GM12801 (cell line): ENCODE data around the gene MAP2K5.

ENCODE experiments used
- TF ChIP-seq, protein P1 (sequence below): IDR thresholded peaks from one replicate; pipeline ENCODE4 v1.5.1; 2011; ENCODE audit warnings: control low read depth; ENCODE audit not compliant: insufficient read length; ENCODE audit errors: extremely low read depth

MAP2K5 gene

DNA sequence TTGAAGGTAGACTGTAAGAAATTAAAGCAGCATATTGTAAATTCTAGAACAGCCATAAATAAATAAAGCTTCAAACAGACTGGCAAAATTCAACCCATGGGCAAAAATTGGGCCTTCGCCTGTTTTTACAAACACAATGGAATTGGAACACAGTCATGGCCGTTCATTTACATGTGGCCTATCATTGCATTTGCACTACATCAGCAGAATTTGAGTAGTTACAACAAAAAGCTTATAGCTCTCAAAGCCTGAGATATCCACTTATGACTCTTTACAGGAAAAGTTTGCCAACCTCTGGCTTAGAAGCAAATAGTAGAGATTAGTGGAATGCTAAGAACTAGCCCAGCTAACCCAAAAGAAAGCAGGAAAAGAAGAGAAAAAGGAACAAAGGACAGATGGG is 143.2 kb downstream of the MAP2K5 start:
- TF ChIP-seq, protein P1, sequence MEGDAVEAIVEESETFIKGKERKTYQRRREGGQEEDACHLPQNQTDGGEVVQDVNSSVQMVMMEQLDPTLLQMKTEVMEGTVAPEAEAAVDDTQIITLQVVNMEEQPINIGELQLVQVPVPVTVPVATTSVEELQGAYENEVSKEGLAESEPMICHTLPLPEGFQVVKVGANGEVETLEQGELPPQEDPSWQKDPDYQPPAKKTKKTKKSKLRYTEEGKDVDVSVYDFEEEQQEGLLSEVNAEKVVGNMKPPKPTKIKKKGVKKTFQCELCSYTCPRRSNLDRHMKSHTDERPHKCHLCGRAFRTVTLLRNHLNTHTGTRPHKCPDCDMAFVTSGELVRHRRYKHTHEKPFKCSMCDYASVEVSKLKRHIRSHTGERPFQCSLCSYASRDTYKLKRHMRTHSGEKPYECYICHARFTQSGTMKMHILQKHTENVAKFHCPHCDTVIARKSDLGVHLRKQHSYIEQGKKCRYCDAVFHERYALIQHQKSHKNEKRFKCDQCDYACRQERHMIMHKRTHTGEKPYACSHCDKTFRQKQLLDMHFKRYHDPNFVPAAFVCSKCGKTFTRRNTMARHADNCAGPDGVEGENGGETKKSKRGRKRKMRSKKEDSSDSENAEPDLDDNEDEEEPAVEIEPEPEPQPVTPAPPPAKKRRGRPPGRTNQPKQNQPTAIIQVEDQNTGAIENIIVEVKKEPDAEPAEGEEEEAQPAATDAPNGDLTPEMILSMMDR, result no peak

DNA sequence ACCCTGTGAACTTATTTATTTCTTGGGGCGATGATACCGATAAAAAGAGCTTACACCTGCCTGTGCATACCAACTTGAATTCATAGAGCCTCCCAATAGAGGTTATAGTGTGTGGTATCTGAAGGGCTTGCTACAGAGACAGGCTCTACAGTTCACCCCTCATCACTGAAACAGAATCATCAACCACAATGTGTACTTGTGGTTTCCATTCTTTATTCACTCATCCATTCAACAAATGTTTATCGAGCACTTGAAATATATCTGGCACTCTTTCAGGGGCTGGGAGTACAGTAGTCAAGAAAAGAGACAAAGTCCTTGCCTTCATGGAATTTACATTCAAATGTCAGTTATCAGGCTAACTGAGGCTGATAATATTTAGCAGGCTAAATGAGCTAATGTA is 148.4 kb downstream of the MAP2K5 start:
- TF ChIP-seq, protein P1, result no peak

DNA sequence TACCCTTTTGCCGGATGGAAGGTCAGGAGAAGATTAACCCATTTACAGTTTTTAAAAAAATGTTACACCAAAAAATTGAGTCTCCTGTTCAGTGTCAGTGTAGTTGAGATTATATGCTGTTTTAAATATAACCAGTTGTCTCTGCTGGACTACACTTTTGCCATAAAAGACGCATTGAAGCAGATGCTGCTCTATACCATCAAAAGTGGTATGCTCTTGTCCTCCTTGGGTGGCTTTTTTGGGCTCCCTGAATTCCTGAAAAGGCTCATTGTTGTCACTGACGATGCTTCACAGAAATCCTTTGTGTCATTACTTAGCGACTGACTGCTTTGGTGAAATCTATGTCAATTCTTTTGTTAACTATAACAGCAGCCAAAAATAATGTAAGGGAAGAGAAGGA is 148.9 kb downstream of the MAP2K5 start:
- TF ChIP-seq, protein P1, result no peak

DNA sequence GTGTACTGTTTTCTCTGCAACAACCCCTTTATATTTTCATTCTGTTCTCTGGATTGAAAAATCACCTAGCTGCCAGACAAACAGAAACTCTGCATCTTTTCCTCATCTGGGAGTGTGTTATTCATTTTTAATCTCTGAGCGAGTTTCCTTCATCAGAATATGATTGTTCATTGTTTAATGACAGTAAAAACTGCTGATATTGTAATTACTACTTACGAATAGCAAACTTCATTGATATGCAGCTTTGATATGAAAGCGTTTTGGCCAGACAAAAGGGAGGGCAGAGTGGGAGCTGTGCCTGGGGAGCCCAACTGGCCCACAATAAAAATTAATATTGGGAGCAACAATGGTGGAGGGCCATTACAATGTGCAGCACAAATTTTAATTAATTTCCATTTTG is 150.1 kb downstream of the MAP2K5 start:
- TF ChIP-seq, protein P1, result no peak

DNA sequence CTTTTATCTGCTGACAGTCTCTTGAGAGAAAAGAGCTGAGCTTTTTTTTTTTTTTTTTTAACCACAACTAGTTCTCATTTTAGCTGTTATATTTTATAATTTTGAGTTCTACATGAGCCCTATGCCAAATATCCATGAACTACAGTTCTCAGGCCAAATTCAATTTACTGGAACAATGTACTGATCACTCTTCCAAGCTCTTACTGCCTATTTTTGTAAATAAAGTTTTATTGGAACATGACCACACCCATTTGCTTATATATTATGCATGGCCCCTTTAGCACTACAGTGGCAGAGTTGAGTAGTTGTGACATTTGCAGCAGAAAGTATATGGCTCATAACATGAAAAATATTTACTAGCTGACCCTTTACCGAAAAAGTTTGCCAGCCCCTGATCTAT is 153.6 kb downstream of the MAP2K5 start:
- TF ChIP-seq, protein P1, result no peak

DNA sequence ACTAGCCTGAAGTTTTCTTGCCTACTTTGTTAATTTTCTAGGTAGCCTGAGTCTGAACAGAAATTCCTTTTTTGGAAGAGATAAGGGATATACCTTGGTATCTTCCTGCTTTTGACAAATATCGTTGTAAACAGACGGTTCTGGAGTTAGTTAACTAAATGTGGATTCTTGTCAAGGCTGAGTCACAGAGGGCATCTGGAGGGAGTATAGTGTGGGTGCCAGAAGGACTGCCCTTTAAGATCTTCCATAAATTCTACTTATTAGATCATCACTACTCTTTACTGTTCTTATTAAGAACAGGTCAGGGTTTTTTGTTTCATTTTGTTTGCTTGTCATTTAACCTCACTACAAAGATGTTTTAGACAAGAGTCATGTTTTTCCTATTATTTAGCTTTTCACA is 157.5 kb downstream of the MAP2K5 start:
- TF ChIP-seq, protein P1, result no peak

DNA sequence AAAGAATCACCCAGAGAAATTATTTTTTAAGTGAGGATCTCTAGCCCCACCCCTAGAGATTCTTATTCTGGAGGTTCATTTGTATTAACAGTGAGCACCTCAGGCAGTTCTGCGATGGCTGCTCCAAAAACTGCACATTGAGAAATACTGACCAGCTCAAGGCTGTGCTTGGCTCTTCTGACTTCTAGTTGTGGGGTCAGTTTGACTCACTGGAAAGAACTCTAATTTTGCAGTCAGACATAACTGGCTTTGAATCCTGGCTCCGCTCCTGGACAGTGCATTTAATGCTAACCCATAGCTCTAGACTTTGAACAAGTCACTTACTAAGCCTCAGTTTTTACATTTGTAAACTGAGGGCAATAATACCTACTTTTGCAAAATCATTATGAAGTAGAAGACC is 159.2 kb downstream of the MAP2K5 start:
- TF ChIP-seq, protein P1, result no peak
